SK-N-SH treated with all-trans-retinoic acid at 6 μM for 48 hours (cell line): ENCODE data around the gene PDLIM3.

Experiments used
- ATAC-seq: fragments of 200-7000 bp; cut with Tn5 transposase; 3 replicates; pipeline ENCODE4 v1.9.1; 2020; ENCODE audit warnings: mild to moderate bottlenecking, moderate library complexity
- ARNTL ChIP-seq: fragments of 450-650 bp; formaldehyde crosslinking; IDR thresholded peaks from 2 replicates; pipeline ENCODE4 v1.5.0; 2020; ENCODE audit warnings: low read depth, mild to moderate bottlenecking, moderate library complexity, borderline replicate concordance
- BACH2 ChIP-seq: fragments of 250-450 bp; sonication (Bioruptor Pico); IDR thresholded peaks from 2 replicates; pipeline ENCODE4 v1.9.0; 2021; ENCODE audit warnings: mild to moderate bottlenecking, borderline replicate concordance
- CREB5 ChIP-seq: fragments of 250-450 bp; sonication (Bioruptor Pico); IDR thresholded peaks from 2 replicates; pipeline ENCODE4 v1.5.1; 2020; ENCODE audit warnings: low read depth, mild to moderate bottlenecking, moderate library complexity
- CSRNP3 ChIP-seq: fragments of 250-450 bp; sonication (Bioruptor Pico); IDR thresholded peaks from 2 replicates; pipeline ENCODE4 v1.5.1; 2021; ENCODE audit warnings: mild to moderate bottlenecking, moderate library complexity
- GLIS3 ChIP-seq: fragments of 250-450 bp; sonication (Bioruptor Pico); IDR thresholded peaks from 2 replicates; pipeline ENCODE4 v1.5.0; 2020; ENCODE audit warnings: mild to moderate bottlenecking, moderate library complexity
- ISL1 ChIP-seq: fragments of 250-450 bp; sonication (Bioruptor Pico); IDR thresholded peaks from 2 replicates; pipeline ENCODE4 v2.1.2; 2022; ENCODE audit warnings: mild to moderate bottlenecking, moderate library complexity
- OSR1 ChIP-seq: fragments of 250-450 bp; sonication (Bioruptor Pico); IDR thresholded peaks from 2 replicates; pipeline ENCODE4 v1.8.0; 2022; ENCODE audit warnings: moderate library complexity, mild to moderate bottlenecking, inconsistent platforms
- PATZ1 ChIP-seq: fragments of 250-450 bp; sonication (Bioruptor Pico); IDR thresholded peaks from 2 replicates; pipeline ENCODE4 v1.8.0; 2020; ENCODE audit warnings: mild to moderate bottlenecking, moderate library complexity, borderline replicate concordance
- PPARA ChIP-seq: fragments of 250-450 bp; sonication (Bioruptor Pico); IDR thresholded peaks from 2 replicates; pipeline ENCODE4 v1.5.0; 2020; ENCODE audit warnings: mild to moderate bottlenecking, borderline replicate concordance
- RARB ChIP-seq: fragments of 250-450 bp; sonication (Bioruptor Pico); IDR thresholded peaks from 2 replicates; pipeline ENCODE4 v1.8.0; 2021; ENCODE audit warnings: mild to moderate bottlenecking, moderate library complexity
- SNAI2 ChIP-seq: fragments of 250-450 bp; sonication (Bioruptor Pico); IDR thresholded peaks from 2 replicates; pipeline ENCODE4 v1.5.0; 2020; ENCODE audit warnings: mild to moderate bottlenecking, moderate library complexity
- TCF4 ChIP-seq: fragments of 250-450 bp; sonication (Bioruptor Pico); IDR thresholded peaks from 2 replicates; pipeline ENCODE4 v1.8.0; 2021; ENCODE audit warnings: mild to moderate bottlenecking, moderate library complexity, borderline replicate concordance
- TOX ChIP-seq: fragments of 250-450 bp; sonication (Bioruptor Pico); IDR thresholded peaks from 2 replicates; pipeline ENCODE4 v1.8.0; 2021; ENCODE audit warnings: mild to moderate bottlenecking, moderate library complexity, borderline replicate concordance
- ZC3H10 ChIP-seq: fragments of 250-450 bp; sonication (Bioruptor Pico); IDR thresholded peaks from 2 replicates; pipeline ENCODE4 v1.5.1; 2021; ENCODE audit warnings: mild to moderate bottlenecking, moderate library complexity
- ZFP3 ChIP-seq: fragments of 250-450 bp; sonication (Bioruptor Pico); IDR thresholded peaks from 2 replicates; pipeline ENCODE4 v1.5.0; 2020; ENCODE audit warnings: mild to moderate bottlenecking, moderate library complexity
- ZFP30 ChIP-seq: fragments of 450-650 bp; formaldehyde crosslinking; IDR thresholded peaks from 2 replicates; pipeline ENCODE4 v1.5.0; 2022; ENCODE audit warnings: mild to moderate bottlenecking, moderate library complexity
- ZNF565 ChIP-seq: fragments of 450-650 bp; formaldehyde crosslinking; conservative IDR thresholded peaks from 2 replicates; pipeline ENCODE4 v1.5.0; 2020; ENCODE audit warnings: low read depth, mild to moderate bottlenecking, moderate library complexity
- ZNF70 ChIP-seq: fragments of 450-650 bp; formaldehyde crosslinking; IDR thresholded peaks from 2 replicates; pipeline ENCODE4 v1.5.0; 2020; ENCODE audit warnings: mild to moderate bottlenecking, moderate library complexity
- ZNF8 ChIP-seq: fragments of 450-650 bp; formaldehyde crosslinking; IDR thresholded peaks from 2 replicates; pipeline ENCODE4 v1.5.0; 2020; ENCODE audit warnings: mild to moderate bottlenecking, moderate library complexity
- TF ChIP-seq, protein P1 (sequence below): fragments of 250-450 bp; sonication (Bioruptor Pico); IDR thresholded peaks from 2 replicates; pipeline ENCODE4 v1.5.0; 2020; ENCODE audit warnings: mild to moderate bottlenecking, moderate library complexity
- TF ChIP-seq, protein P2 (sequence below): fragments of 250-450 bp; sonication (Bioruptor Pico); IDR thresholded peaks from 2 replicates; pipeline ENCODE4 v1.8.0; 2021; ENCODE audit warnings: low read depth, mild to moderate bottlenecking, moderate library complexity, borderline replicate concordance

Gene PDLIM3

DNA sequence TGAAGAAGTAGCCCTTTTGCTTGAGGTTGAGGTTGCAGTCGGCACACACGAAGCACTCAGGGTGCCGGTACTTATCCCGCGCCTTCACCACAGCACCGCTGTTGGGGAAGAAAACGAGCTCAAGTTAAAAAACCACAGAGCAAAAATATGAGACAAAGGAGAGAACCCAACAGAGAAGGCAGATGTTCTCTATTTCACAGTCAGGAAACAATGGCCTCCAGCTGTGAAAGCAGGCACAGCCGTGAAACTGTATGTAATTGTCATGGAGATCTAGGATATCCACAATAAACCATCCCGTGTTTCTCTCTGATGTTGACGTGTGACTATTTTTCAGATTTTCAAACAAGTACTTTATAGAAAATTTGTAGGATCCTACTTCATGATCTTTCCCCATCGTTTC is 32.9 kb downstream of the PDLIM3 start:
- no peak for TF ChIP-seq ZFP3
- TF ChIP-seq TCF4 (CRISPR knock-in tag), result no peak
- TF ChIP-seq, protein P1, sequence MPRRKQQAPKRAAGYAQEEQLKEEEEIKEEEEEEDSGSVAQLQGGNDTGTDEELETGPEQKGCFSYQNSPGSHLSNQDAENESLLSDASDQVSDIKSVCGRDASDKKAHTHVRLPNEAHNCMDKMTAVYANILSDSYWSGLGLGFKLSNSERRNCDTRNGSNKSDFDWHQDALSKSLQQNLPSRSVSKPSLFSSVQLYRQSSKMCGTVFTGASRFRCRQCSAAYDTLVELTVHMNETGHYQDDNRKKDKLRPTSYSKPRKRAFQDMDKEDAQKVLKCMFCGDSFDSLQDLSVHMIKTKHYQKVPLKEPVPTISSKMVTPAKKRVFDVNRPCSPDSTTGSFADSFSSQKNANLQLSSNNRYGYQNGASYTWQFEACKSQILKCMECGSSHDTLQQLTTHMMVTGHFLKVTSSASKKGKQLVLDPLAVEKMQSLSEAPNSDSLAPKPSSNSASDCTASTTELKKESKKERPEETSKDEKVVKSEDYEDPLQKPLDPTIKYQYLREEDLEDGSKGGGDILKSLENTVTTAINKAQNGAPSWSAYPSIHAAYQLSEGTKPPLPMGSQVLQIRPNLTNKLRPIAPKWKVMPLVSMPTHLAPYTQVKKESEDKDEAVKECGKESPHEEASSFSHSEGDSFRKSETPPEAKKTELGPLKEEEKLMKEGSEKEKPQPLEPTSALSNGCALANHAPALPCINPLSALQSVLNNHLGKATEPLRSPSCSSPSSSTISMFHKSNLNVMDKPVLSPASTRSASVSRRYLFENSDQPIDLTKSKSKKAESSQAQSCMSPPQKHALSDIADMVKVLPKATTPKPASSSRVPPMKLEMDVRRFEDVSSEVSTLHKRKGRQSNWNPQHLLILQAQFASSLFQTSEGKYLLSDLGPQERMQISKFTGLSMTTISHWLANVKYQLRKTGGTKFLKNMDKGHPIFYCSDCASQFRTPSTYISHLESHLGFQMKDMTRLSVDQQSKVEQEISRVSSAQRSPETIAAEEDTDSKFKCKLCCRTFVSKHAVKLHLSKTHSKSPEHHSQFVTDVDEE, result no peak
- ATAC-seq, result no peak

- TF ChIP-seq GLIS3 (CRISPR knock-in tag) (no peak), PPARA (CRISPR knock-in tag) (no peak), ARNTL (CRISPR knock-in tag) (no peak), RARB (CRISPR knock-in tag) (no peak), BACH2 (no peak), OSR1 (CRISPR knock-in tag) (no peak), CREB5 (no peak), ISL1 (CRISPR knock-in tag) (no peak), ZNF70 (no peak), ZC3H10 (CRISPR knock-in tag) (no peak), ZFP30 (no peak), ZNF565 (CRISPR knock-in tag) (no peak)
- TF ChIP-seq, protein P2, sequence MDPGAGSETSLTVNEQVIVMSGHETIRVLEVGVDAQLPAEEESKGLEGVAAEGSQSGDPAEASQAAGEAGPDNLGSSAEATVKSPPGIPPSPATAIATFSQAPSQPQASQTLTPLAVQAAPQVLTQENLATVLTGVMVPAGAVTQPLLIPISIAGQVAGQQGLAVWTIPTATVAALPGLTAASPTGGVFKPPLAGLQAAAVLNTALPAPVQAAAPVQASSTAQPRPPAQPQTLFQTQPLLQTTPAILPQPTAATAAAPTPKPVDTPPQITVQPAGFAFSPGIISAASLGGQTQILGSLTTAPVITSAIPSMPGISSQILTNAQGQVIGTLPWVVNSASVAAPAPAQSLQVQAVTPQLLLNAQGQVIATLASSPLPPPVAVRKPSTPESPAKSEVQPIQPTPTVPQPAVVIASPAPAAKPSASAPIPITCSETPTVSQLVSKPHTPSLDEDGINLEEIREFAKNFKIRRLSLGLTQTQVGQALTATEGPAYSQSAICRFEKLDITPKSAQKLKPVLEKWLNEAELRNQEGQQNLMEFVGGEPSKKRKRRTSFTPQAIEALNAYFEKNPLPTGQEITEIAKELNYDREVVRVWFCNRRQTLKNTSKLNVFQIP, result no peak
- ATAC-seq, result no peak
Measured at GRCh38 chr4:185500576-185500975, 34.7 kb downstream of the PDLIM3 start.

- TF ChIP-seq RARB (CRISPR knock-in tag) (no peak), PPARA (CRISPR knock-in tag) (no peak), CSRNP3 (no peak), PATZ1 (CRISPR knock-in tag) (no peak), ZFP3 (no peak), GLIS3 (CRISPR knock-in tag) (no peak), OSR1 (CRISPR knock-in tag) (no peak), ZNF70 (no peak), ARNTL (CRISPR knock-in tag) (no peak), TOX (CRISPR knock-in tag) (no peak), ZNF8 (CRISPR knock-in tag) (no peak), SNAI2 (CRISPR knock-in tag) (no peak), ISL1 (CRISPR knock-in tag) (no peak)
- TF ChIP-seq, protein P2, result no peak
- TF ChIP-seq, all 23 proteins: peak for 0
- no peak for ATAC-seq
Measured at GRCh38 chr4:185500035-185500434, 35.3 kb downstream of the PDLIM3 start.
